Mucosa of descending colon (tissue), 3 donors: ENCODE data around the gene TBC1D25. TPM values are rescaled to one million over a fixed set of nuclear protein-coding genes. Genes with fewer than 3 reads are reported as not detected.
A peak's percentile ranks its signal among the peaks of the same experiment; 100 is the strongest.

Experiments used
- ATAC-seq: fragments of 200-7000 bp; cut with Tn5 transposase; one replicate; pipeline ENCODE4 v1.9.1; 2020; ENCODE audit warnings: mild to moderate bottlenecking, moderate library complexity
- DNase-seq, 3 donors: peaks; one replicate each; pipeline ENCODE4 v3.0.0-alpha.2; 2020
- H3K36me3 ChIP-seq: fragments of 200-600 bp; one replicate; pipeline ENCODE4 v1.8.0; 2021; ENCODE audit warnings: low read depth, mild to moderate bottlenecking
- H3K4me1 ChIP-seq: fragments of 200-600 bp; one replicate; pipeline ENCODE4 v1.8.0; 2021; ENCODE audit warnings: low read depth, mild to moderate bottlenecking
- H3K4me3 ChIP-seq: fragments of 200-600 bp; one replicate; pipeline ENCODE4 v1.8.0; 2021; ENCODE audit warnings: mild to moderate bottlenecking
- H3K9me3 ChIP-seq: fragments of 200-600 bp; one replicate; pipeline ENCODE4 v1.8.0; 2021; ENCODE audit warnings: mild to moderate bottlenecking
- intact Hi-C, 2 donors: fragments of 100-400 bp; cut with DNase I in 1 of 2; cut with micrococcal nuclease in 1 of 2; formaldehyde crosslinking; loops; one replicate each; pipeline versions ENCODE4 v1.11.0 to v1.11.1; 2022; cut with DNase I, micrococcal nuclease
- total RNA-seq, 3 donors: library from RNA; stranded (reverse); fragmentation: NEBNext Ultra II Directional in 2 of 3; extraction: Animal tissue kit (Norgen Biotek cat#: 25700) in 2 of 3; gene quantifications; one replicate each; pipeline versions ENCODE4 v1.2.1 to v1.2.4, GENCODE V29; 2021 to 2023
- TF ChIP-seq, protein P1 (sequence below): fragments of 200-600 bp; IDR thresholded peaks from one replicate; pipeline ENCODE4 v1.8.0; 2022; ENCODE audit warnings: antibody characterized with exemption, mild to moderate bottlenecking
- donor health status: DM: no; HTN: no; CAD: no; lungs with moderate emphysema.
- donor health status: DM: no; HTN: no; CAD: no.
- donor health status: DM: no; HTN: yes; CAD: no.

The TBC1D25 gene
- total RNA-seq, 3 donors from 2014 or later: 8.6 to 14.6 (median 11.6) TPM

DNA sequence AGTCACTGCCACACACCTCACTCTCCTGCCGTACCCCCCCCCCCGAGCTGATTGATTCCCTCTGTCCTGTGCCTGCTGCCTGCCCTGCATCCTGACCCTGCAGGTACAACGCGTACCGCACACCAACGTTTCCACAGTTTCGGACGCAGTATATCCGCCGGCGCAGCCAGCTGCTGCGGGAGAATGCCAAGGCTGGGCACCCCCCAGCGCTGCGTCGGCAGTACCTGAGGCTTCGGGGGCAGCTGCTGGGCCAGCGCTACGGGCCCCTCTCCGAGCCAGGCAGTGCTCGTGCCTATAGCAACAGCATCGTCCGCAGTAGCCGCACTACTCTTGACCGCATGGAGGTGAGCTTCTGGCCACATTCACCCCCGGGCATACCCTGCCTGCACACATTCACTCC, 59.1 kb downstream of the TBC1D25 start:
- Histone ChIP-seq H3K4me3 (no peak overlapping the region), H3K36me3 (no peaks in the 10 kb centered on the region), H3K9me3 (no peaks in the 10 kb centered on the region), H3K4me1 (no peaks in the 10 kb centered on the region)
- DNase-seq (peak in 1 of 3 donors; percentile 42), ATAC-seq (no peak)
- intact Hi-C loops: no loop called here
- TF ChIP-seq, protein P1, sequence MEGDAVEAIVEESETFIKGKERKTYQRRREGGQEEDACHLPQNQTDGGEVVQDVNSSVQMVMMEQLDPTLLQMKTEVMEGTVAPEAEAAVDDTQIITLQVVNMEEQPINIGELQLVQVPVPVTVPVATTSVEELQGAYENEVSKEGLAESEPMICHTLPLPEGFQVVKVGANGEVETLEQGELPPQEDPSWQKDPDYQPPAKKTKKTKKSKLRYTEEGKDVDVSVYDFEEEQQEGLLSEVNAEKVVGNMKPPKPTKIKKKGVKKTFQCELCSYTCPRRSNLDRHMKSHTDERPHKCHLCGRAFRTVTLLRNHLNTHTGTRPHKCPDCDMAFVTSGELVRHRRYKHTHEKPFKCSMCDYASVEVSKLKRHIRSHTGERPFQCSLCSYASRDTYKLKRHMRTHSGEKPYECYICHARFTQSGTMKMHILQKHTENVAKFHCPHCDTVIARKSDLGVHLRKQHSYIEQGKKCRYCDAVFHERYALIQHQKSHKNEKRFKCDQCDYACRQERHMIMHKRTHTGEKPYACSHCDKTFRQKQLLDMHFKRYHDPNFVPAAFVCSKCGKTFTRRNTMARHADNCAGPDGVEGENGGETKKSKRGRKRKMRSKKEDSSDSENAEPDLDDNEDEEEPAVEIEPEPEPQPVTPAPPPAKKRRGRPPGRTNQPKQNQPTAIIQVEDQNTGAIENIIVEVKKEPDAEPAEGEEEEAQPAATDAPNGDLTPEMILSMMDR: no peak

DNA sequence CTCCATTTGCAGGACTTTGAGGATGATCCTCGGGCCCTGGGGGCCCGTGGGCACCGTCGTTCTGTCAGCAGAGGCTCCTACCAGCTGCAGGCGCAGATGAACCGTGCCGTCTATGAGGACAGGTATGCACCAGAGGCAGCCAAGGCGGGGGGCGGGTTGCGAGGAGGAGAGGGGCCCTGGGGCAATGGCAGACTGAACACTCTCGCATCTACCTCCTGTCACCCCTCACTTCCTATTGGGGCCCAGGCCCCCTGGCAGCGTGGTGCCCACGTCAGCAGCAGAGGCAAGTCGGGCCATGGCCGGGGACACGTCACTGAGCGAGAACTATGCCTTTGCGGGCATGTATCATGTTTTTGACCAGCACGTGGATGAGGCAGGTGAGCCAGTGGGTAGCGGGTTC, 59.8 kb downstream of the TBC1D25 start:
- ATAC-seq (no peak), DNase-seq (no peak)
- intact Hi-C loops: no loop called here
- Histone ChIP-seq H3K36me3 (no peaks in the 10 kb centered on the region), H3K9me3 (no peaks in the 10 kb centered on the region), H3K4me3 (no peak overlapping the region), H3K4me1 (no peaks in the 10 kb centered on the region)
- TF ChIP-seq, protein P1: no peak

DNA sequence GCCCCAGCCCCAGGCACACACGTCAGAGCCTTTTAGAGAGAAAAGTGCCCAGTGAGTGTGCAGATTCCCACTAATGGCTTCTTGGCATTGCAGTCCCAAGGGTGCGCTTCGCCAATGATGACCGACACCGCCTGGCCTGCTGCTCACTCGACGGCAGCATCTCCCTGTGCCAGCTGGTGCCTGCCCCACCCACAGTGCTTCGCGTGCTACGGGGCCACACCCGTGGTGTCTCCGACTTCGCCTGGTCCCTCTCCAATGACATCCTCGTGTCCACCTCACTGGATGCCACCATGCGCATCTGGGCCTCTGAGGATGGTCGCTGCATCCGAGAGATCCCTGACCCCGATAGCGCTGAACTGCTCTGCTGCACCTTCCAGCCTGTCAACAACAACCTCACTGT, 60.7 kb downstream of the TBC1D25 start:
- Histone ChIP-seq H3K4me1 (no peaks in the 10 kb centered on the region), H3K9me3 (no peaks in the 10 kb centered on the region), H3K4me3 (no peak overlapping the region), H3K36me3 (no peaks in the 10 kb centered on the region)
- intact Hi-C loops: no loop called here
- ATAC-seq (no peak), DNase-seq (no peak)
- TF ChIP-seq, protein P1: no peak

DNA sequence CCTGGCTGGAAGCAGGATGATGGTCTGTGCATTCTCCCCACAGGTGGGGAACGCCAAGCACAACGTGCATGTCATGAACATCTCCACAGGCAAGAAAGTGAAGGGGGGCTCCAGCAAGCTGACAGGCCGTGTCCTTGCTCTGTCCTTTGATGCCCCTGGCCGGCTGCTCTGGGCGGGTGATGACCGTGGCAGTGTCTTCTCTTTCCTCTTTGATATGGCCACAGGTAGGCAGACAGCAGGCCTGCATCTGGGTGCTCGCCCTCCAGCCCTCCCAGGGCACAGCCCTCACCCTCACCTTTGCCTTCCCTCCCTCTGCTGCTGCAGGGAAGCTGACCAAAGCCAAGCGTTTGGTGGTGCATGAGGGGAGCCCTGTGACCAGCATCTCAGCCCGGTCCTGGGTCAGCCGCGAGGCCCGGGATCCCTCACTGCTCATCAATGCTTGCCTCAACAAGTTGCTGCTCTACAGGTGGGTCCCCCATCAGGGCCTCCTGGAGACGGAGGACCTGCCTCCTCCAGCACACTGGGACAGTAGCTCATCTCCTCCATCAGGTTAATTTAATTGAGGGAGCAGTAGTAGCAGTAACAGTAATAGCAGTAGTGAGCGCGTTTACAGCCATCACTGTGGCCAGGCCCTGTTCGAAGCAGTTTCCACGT, 62.4 kb downstream of the TBC1D25 start:
- DNase-seq: no peak
- ATAC-seq: no peak
- TF ChIP-seq, protein P1: no peak
- H3K9me3 ChIP-seq: no peaks in the 10 kb centered on the region
- no peak overlapping the region for H3K4me3 ChIP-seq
- no peaks in the 10 kb centered on the region for H3K36me3 ChIP-seq
- H3K4me1 ChIP-seq: no peaks in the 10 kb centered on the region
- intact Hi-C loops: no loop called here

DNA sequence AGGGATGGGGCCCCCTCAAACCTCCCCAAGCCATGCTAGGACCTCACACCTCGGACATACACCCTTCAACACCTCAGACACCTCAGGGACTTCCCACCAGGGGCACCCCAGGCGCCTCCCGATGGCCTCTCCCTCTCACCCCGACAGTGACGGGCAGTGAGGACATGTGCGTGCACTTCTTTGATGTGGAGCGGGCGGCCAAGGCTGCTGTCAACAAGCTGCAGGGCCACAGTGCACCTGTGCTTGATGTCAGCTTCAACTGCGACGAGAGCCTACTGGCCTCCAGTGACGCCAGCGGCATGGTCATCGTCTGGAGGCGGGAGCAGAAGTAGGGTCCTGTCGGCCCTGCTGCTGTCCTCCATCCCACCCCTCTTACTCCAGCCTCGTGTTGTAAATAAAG, 65.2 kb downstream of the TBC1D25 start:
- intact Hi-C loops: no loop called here
- no peak for DNase-seq
- Histone ChIP-seq H3K4me3 (no peak overlapping the region), H3K9me3 (no peaks in the 10 kb centered on the region), H3K4me1 (no peaks in the 10 kb centered on the region), H3K36me3 (no peaks in the 10 kb centered on the region)
- TF ChIP-seq, protein P1: no peak
- ATAC-seq: no peak

DNA sequence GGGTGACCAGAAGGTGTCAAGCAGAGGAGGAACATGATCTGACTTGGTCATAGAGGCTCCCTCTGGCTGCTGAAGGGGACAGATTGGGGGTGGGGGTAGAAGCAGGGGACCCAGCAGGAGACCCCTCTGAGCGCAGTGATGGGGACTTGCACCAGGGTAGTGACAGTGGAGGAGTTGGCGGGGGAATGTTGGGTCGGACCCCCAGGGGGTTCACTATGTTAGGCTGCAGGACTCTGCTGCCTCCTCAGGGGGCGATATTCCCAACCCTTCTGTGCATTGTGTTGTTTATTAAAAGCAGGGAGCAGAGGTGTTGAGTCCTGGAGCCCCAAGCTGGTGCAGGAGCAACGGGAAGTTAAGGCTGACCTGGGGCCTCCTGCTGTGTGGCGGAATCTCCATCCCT, 66.6 kb downstream of the TBC1D25 start:
- no peak for DNase-seq
- intact Hi-C loops: no loop called here
- TF ChIP-seq, protein P1: no peak
- H3K36me3 ChIP-seq: no peaks in the 10 kb centered on the region
- no peaks in the 10 kb centered on the region for H3K4me1 ChIP-seq
- H3K4me3 ChIP-seq: no peak overlapping the region
- ATAC-seq: no peak
- no peaks in the 10 kb centered on the region for H3K9me3 ChIP-seq
